OCI-M1 (cell line): ENCODE measurements around the gene CUX1.
A peak's percentile ranks its signal among the peaks of the same experiment; 100 is the strongest.
"Not testable (repeated sequence)": the region's sequence is repeated elsewhere in the genome, so short reads cannot be mapped to it uniquely, and the experiment has no call there.

Experiments
- DNase-seq: peaks from one replicate; lab custom pipeline; 2025; lab: John Stamatoyannopoulos, UW

CUX1 gene

GRCh38 chr7:102046373-102047117, 229.1 kb downstream of the CUX1 start:
- DNase-seq: no peak

- DNase-seq: no peak
Measured at GRCh38 chr7:102047167-102047566, 229.7 kb downstream of the CUX1 start.

- no peak for DNase-seq
Measured at GRCh38 chr7:102049765-102050164, 232.3 kb downstream of the CUX1 start.

- DNase-seq: no peak
Measured at GRCh38 chr7:102050864-102051460, 233.5 kb downstream of the CUX1 start.

GRCh38 chr7:102051736-102052135, 234.3 kb downstream of the CUX1 start:
- DNase-seq: not testable (repeated sequence)

- DNase-seq: no peak
Measured at GRCh38 chr7:102054158-102054557, 236.7 kb downstream of the CUX1 start.

GRCh38 chr7:102055181-102055976, 238.0 kb downstream of the CUX1 start:
- no peak for DNase-seq

GRCh38 chr7:102059524-102059923, 242.1 kb downstream of the CUX1 start:
- no peak for DNase-seq

- DNase-seq: no peak
Measured at GRCh38 chr7:102061354-102061945, 244.0 kb downstream of the CUX1 start.

- DNase-seq: peak; percentile 56
Measured at GRCh38 chr7:102061981-102062390, 244.6 kb downstream of the CUX1 start.

- no peak for DNase-seq
Measured at GRCh38 chr7:102063690-102064180, 246.3 kb downstream of the CUX1 start.

- no peak for DNase-seq
Measured at GRCh38 chr7:102064361-102065025, 247.1 kb downstream of the CUX1 start.

GRCh38 chr7:102065226-102065625, 247.8 kb downstream of the CUX1 start:
- no peak for DNase-seq

- no peak for DNase-seq
Measured at GRCh38 chr7:102066476-102066875, 249.1 kb downstream of the CUX1 start.

- DNase-seq: no peak
Measured at GRCh38 chr7:102068846-102069245, 251.4 kb downstream of the CUX1 start.

- DNase-seq: no peak
Measured at GRCh38 chr7:102069931-102070629, 252.7 kb downstream of the CUX1 start.

GRCh38 chr7:102072003-102072402, 254.6 kb downstream of the CUX1 start:
- no peak for DNase-seq

GRCh38 chr7:102072636-102073209, 255.3 kb downstream of the CUX1 start:
- no peak for DNase-seq

- DNase-seq: no peak
Measured at GRCh38 chr7:102073931-102074880, 256.8 kb downstream of the CUX1 start.

GRCh38 chr7:102075126-102075525, 257.7 kb downstream of the CUX1 start:
- no peak for DNase-seq
